HFFc6 (cell line): ENCODE data around the gene ACMSD. TPM values are rescaled to one million over a fixed set of nuclear protein-coding genes. Genes with fewer than 3 reads are reported as not detected.
"Not testable (repeated sequence)": the region's sequence is repeated elsewhere in the genome, so short reads cannot be mapped to it uniquely, and the experiment has no call there.

Experiments used
- DNase-seq: peaks from one replicate; pipeline ENCODE4 v3.0.0-alpha.2; 2018
- H3K27ac Mint-ChIP-seq: 2 replicates; pipeline ENCODE4 v1.8.0; 2020; ENCODE audit warnings: mild to moderate bottlenecking, mixed read lengths
- H3K27me3 Mint-ChIP-seq: 2 replicates; pipeline ENCODE4 v1.8.0; 2021; ENCODE audit warnings: mild to moderate bottlenecking, moderate library complexity, mixed read lengths; ENCODE audit not compliant: insufficient read depth
- H3K36me3 Mint-ChIP-seq: 2 replicates; pipeline ENCODE4 v1.8.0; 2021; ENCODE audit warnings: low read depth, mixed read lengths
- H3K4me1 Mint-ChIP-seq: 2 replicates; pipeline ENCODE4 v1.8.0; 2020; ENCODE audit warnings: low read depth, mixed read lengths
- H3K4me3 Mint-ChIP-seq: 2 replicates; pipeline ENCODE4 v1.8.0; 2020; ENCODE audit warnings: mild to moderate bottlenecking, moderate library complexity, mixed read lengths
- H3K9me3 Mint-ChIP-seq: 2 replicates; pipeline ENCODE4 v1.8.0; 2020; ENCODE audit warnings: mild to moderate bottlenecking, mixed read lengths
- CTCF ChIP-seq: fragments of 200-600 bp; sonication (generic); IDR thresholded peaks from 2 replicates; pipeline ENCODE4 v1.5.0; 2021; ENCODE audit warnings: antibody characterized with exemption, mild to moderate bottlenecking
- total RNA-seq, 6 experiments: library from RNA; stranded (reverse); fragmentation: NEBNext Ultra II Directional; extraction: Animal tissue kit (Norgen Biotek cat#: 25700); gene quantifications; 2 replicates in 1 of 6; 3 replicates in 5 of 6; pipeline ENCODE4 v1.2.3, GENCODE V29; 2021

The ACMSD gene
- total RNA-seq, 6 experiments from 2014 or later, result not detected

GRCh38 chr2:134796373-134796772 lies 42.0 kb upstream of the ACMSD start:
- H3K27me3 Mint-ChIP-seq, result peaks cover 22% of the 10 kb centered on the region
- H3K36me3 Mint-ChIP-seq, result no peaks in the 10 kb centered on the region
- no peak for TF ChIP-seq CTCF
- H3K27ac Mint-ChIP-seq, result no peak overlapping the region
- no peak for DNase-seq
- no peaks in the 10 kb centered on the region for H3K4me1 Mint-ChIP-seq
- H3K4me3 Mint-ChIP-seq, result no peak overlapping the region
- H3K9me3 Mint-ChIP-seq, result no peaks in the 10 kb centered on the region

GRCh38 chr2:134799936-134800335 lies 38.5 kb upstream of the ACMSD start:
- TF ChIP-seq CTCF, result no peak
- Mint-ChIP-seq H3K4me1 (no peaks in the 10 kb centered on the region), H3K27ac (no peak overlapping the region), H3K27me3 (peaks cover 18% of the 10 kb centered on the region), H3K36me3 (no peaks in the 10 kb centered on the region), H3K9me3 (peaks cover 14% of the 10 kb centered on the region), H3K4me3 (no peak overlapping the region)
- no peak for DNase-seq

GRCh38 chr2:134800341-134800740 lies 38.1 kb upstream of the ACMSD start:
- no peaks in the 10 kb centered on the region for H3K4me1 Mint-ChIP-seq
- H3K27ac Mint-ChIP-seq, result no peak overlapping the region
- H3K27me3 Mint-ChIP-seq, result peaks cover 16% of the 10 kb centered on the region
- TF ChIP-seq CTCF, result no peak
- no peak for DNase-seq
- H3K4me3 Mint-ChIP-seq, result no peak overlapping the region
- H3K36me3 Mint-ChIP-seq, result no peaks in the 10 kb centered on the region
- H3K9me3 Mint-ChIP-seq, result peaks cover 14% of the 10 kb centered on the region

- not testable (repeated sequence) for H3K27me3 Mint-ChIP-seq, H3K27ac Mint-ChIP-seq, H3K4me3 Mint-ChIP-seq, H3K4me1 Mint-ChIP-seq, H3K36me3 Mint-ChIP-seq, DNase-seq
- H3K9me3 Mint-ChIP-seq, result peaks cover 14% of the 10 kb centered on the region
Observed at GRCh38 chr2:134803609-134804405, 34.6 kb upstream of the ACMSD start.

GRCh38 chr2:134815741-134816140 lies 22.7 kb upstream of the ACMSD start:
- Mint-ChIP-seq H3K4me1 (peaks cover 20% of the 10 kb centered on the region), H3K9me3 (peaks cover 17% of the 10 kb centered on the region), H3K27me3 (peaks cover 6% of the 10 kb centered on the region), H3K36me3 (peaks cover 5% of the 10 kb centered on the region), H3K27ac (no peak overlapping the region), H3K4me3 (no peak overlapping the region)
- no peak for DNase-seq
- no peak for TF ChIP-seq CTCF

- H3K4me1 Mint-ChIP-seq, result peaks cover 20% of the 10 kb centered on the region
- no peak for DNase-seq
- no peak overlapping the region for H3K27ac Mint-ChIP-seq
Observed at GRCh38 chr2:134818321-134818720, 20.1 kb upstream of the ACMSD start.

More at GRCh38 chr2:134818321-134818720, 20.1 kb upstream of the ACMSD start:
- Mint-ChIP-seq H3K36me3 (no peaks in the 10 kb centered on the region), H3K27me3 (no peaks in the 10 kb centered on the region; the same call in none of the 2 replicates), H3K4me3 (no peak overlapping the region), H3K9me3 (no peaks in the 10 kb centered on the region)
- no peak for TF ChIP-seq CTCF
